K562 (cell line): ENCODE results near the gene PCP2. TPM values are rescaled to one million over a fixed set of nuclear protein-coding genes. Genes with fewer than 3 reads are reported as not detected.

Source experiments
- ATAC-seq: fragments of 200-7000 bp; cut with Tn5 transposase; 3 replicates; pipeline ENCODE4 v1.9.1; 2020; ENCODE audit warnings: moderate library complexity
- BruUV-seq: library from RNA; stranded (reverse); fragments of 400-500 nt; replicated peaks from 2 replicates; lab custom pipeline; 2021; lab: Mats Ljungman, UMichigan
- CTCF ChIA-PET: fragments of 300-600 bp; formaldehyde crosslinking; extraction: SDS; loops from one replicate; lab custom pipeline; 2021; ENCODE audit warnings: low intra/inter-chr PET ratio; lab: Yijun Ruan, JAX
- POLR2A ChIA-PET: fragments of 300-600, 350-650 bp; sonication (Branson Sonifier 250); formaldehyde crosslinking; extraction: SDS; loops from one replicate; lab custom pipeline; 2021; ENCODE audit warnings: antibody characterized with exemption, inconsistent platforms; lab: Yijun Ruan, JAX
- DNase-seq, 4 experiments: peaks; one replicate each; pipeline versions ENCODE4 v3.0.0 to v3.0.0-alpha.2; 2011 to 2018; ENCODE audit warnings: low spot score in 3 of 4, mixed read lengths in 3 of 4; ENCODE audit errors: extremely low read depth in 1 of 4
- FAIRE-seq: peaks from 2 replicates; lab custom pipeline; 2011; peaks lifted over from hg19 to GRCh38; lab: Jason Lieb, UNC
- H2AFZ ChIP-seq: 2 replicates; pipeline ENCODE4 v1.6.0; 2011; ENCODE audit warnings: low read depth, low read length, control low read depth, inconsistent platforms
- H3K27ac ChIP-seq: fragments of 200-600 bp; 3 replicates; pipeline ENCODE4 v1.8.0; 2011; ENCODE audit warnings: low read depth, mild to moderate bottlenecking, control low read depth, inconsistent platforms, low read length, moderate library complexity, mixed read lengths; ENCODE audit errors: extremely low read depth
- H3K27me3 ChIP-seq, 2 experiments: fragments of 300-600 bp in 1 of 2; 2 replicates in 1 of 2; 3 replicates in 1 of 2; pipeline versions ENCODE4 v1.6.0 to v1.8.0; 2011; ENCODE audit warnings: inconsistent platforms in 2 of 2, low read length in 2 of 2, mild to moderate bottlenecking in 1 of 2, mixed read lengths in 1 of 2, moderate library complexity in 1 of 2; ENCODE audit not compliant: control insufficient read depth in 2 of 2, insufficient read depth in 2 of 2
- H3K36me3 ChIP-seq: fragments of 300-600 bp; 3 replicates; pipeline ENCODE4 v1.8.0; 2011; ENCODE audit warnings: mild to moderate bottlenecking, low read length, inconsistent platforms; ENCODE audit not compliant: control insufficient read depth, insufficient read depth
- H3K4me1 ChIP-seq, 2 experiments: fragments of 200-600 bp in 1 of 2; replicated peaks in 1 of 2; 2 replicates in 1 of 2; 3 replicates in 1 of 2; pipeline versions ENCODE4 v1.5.1 to v1.8.0; 2011; ENCODE audit warnings: inconsistent platforms in 2 of 2, low read length in 2 of 2, mild to moderate bottlenecking in 1 of 2, mixed read lengths in 1 of 2, moderate library complexity in 1 of 2; ENCODE audit not compliant: control insufficient read depth in 2 of 2, insufficient read depth in 2 of 2
- H3K4me2 ChIP-seq: 2 replicates; pipeline ENCODE4 v1.6.1; 2011; ENCODE audit warnings: low read length, control low read depth, inconsistent platforms, mixed read lengths; ENCODE audit not compliant: insufficient read depth
- H3K4me3 ChIP-seq: fragments of 200-600 bp; sonication (generic), shearing (Covaris generic); 2 replicates; pipeline ENCODE4 v1.5.1; 2016; ENCODE audit warnings: control low read depth, inconsistent platforms
- H3K79me2 ChIP-seq: fragments of 200-600 bp; 3 replicates; pipeline ENCODE4 v1.8.0; 2011; ENCODE audit warnings: low read length, inconsistent platforms; ENCODE audit not compliant: control insufficient read depth, insufficient read depth
- H3K9ac ChIP-seq, 2 experiments: 2 replicates each; pipeline versions ENCODE4 v1.6.0 to v1.6.1; 2011; ENCODE audit warnings: low read depth in 2 of 2, low read length in 2 of 2, control low read depth in 1 of 2, inconsistent platforms in 1 of 2, mild to moderate bottlenecking in 1 of 2, mixed read lengths in 1 of 2; ENCODE audit not compliant: insufficient read depth in 1 of 2
- H3K9me1 ChIP-seq: one replicate; pipeline ENCODE4 v1.6.0; 2011; ENCODE audit warnings: inconsistent platforms, mild to moderate bottlenecking, low read length, moderate library complexity; ENCODE audit not compliant: control insufficient read depth, insufficient read depth
- H3K9me3 ChIP-seq: replicated peaks from 2 replicates; pipeline ENCODE4 v1.5.1; 2011; ENCODE audit warnings: low read depth, low read length, inconsistent platforms; ENCODE audit not compliant: control insufficient read depth, insufficient read depth
- H4K20me1 ChIP-seq: replicated peaks from 2 replicates; pipeline ENCODE4 v1.6.1; 2011; ENCODE audit warnings: low read length, inconsistent platforms, mixed read lengths; ENCODE audit not compliant: control insufficient read depth, insufficient read depth
- ARNT ChIP-seq, 2 experiments: fragments of 450-650 bp; IDR thresholded peaks; 2 replicates each; pipeline ENCODE4 v1.6.1; 2016; ENCODE audit warnings: mild to moderate bottlenecking in 1 of 2
- C11orf30 ChIP-seq: fragments of 450-650 bp; IDR thresholded peaks from 2 replicates; pipeline ENCODE4 v1.6.1; 2016; ENCODE audit warnings: low read depth, mild to moderate bottlenecking
- ELF1 ChIP-seq: fragments of 200-800 bp; sonication (Bioruptor generic); IDR thresholded peaks from 2 replicates; pipeline ENCODE4 v1.6.1; 2016; ENCODE audit warnings: missing genetic modification characterization, missing compliant biosample characterization
- FIP1L1 ChIP-seq: fragments of 200-400 bp; formaldehyde crosslinking; IDR thresholded peaks from 2 replicates; pipeline ENCODE4 v1.6.1; 2018; ENCODE audit warnings: mild to moderate bottlenecking, low read depth, low read length; ENCODE audit not compliant: poor library complexity, severe bottlenecking
- HMG20A ChIP-seq: fragments of 450-650 bp; formaldehyde crosslinking; conservative IDR thresholded peaks from 2 replicates; pipeline ENCODE4 v1.4.0; 2020; ENCODE audit warnings: mild to moderate bottlenecking, mixed read lengths
- NFATC3 ChIP-seq: fragments of 450-650 bp; IDR thresholded peaks from 2 replicates; pipeline ENCODE4 v1.6.1; 2017; ENCODE audit warnings: mild to moderate bottlenecking
- NR2F6 ChIP-seq: fragments of 450-650 bp; formaldehyde crosslinking; IDR thresholded peaks from 2 replicates; pipeline ENCODE4 v1.4.0; 2020; ENCODE audit warnings: mild to moderate bottlenecking
- PHF20 ChIP-seq: fragments of 450-650 bp; IDR thresholded peaks from 2 replicates; pipeline ENCODE4 v1.6.1; 2018; ENCODE audit not compliant: partially characterized antibody
- POLR2G ChIP-seq: fragments of 200-400 bp; formaldehyde crosslinking; IDR thresholded peaks from 2 replicates; pipeline ENCODE4 v1.6.1; 2017; ENCODE audit warnings: low read depth, mild to moderate bottlenecking, antibody characterized with exemption, low read length, moderate library complexity
- RBFOX2 ChIP-seq: fragments of 200-400 bp; formaldehyde crosslinking; IDR thresholded peaks from 2 replicates; pipeline ENCODE4 v1.6.1; 2017; ENCODE audit warnings: low read depth, mild to moderate bottlenecking, low read length, moderate library complexity
- SIN3A ChIP-seq, 2 experiments: fragments of 150-350 bp in 1 of 2; IDR thresholded peaks; 2 replicates each; pipeline ENCODE4 v1.6.1; 2011 to 2016; ENCODE audit warnings: borderline replicate concordance in 2 of 2, low read depth in 2 of 2, low read length in 2 of 2, mild to moderate bottlenecking in 2 of 2, moderate library complexity in 2 of 2; ENCODE audit not compliant: control insufficient read depth in 1 of 2
- ZNF436 ChIP-seq: fragments of 250-450, 450-650 bp; sonication (Bioruptor Pico); formaldehyde crosslinking; IDR thresholded peaks from 2 replicates; pipeline ENCODE4 v1.7.0; 2020; ENCODE audit warnings: mild to moderate bottlenecking
- ZNF589 ChIP-seq: fragments of 200-800 bp; sonication (Bioruptor generic); IDR thresholded peaks from 2 replicates; pipeline ENCODE4 v1.6.1; 2016; ENCODE audit warnings: low read depth, missing genetic modification characterization, missing compliant biosample characterization
- ZNF778 ChIP-seq: fragments of 450-650 bp; formaldehyde crosslinking; IDR thresholded peaks from 2 replicates; pipeline ENCODE4 v1.4.0; 2020; ENCODE audit warnings: mild to moderate bottlenecking, moderate library complexity
- WGBS: fragments of 100-300 bp; shearing (Covaris generic); methylation state at CpG from one replicate; pipeline ENCODE4 v1.1.6; 2016; ENCODE audit warnings: low coverage, mixed read lengths; ENCODE audit not compliant: insufficient coverage; ENCODE audit errors: missing lambda C conversion rate; 5-methylcytosine and 5-hydroxymethylcytosine counted together
- in situ Hi-C: fragments of 300-500 bp; cut with MboI; formaldehyde crosslinking; loops from 4 replicates; pipeline ENCODE4 v1.15.0; 2018; ENCODE audit warnings: inconsistent platforms, mixed read lengths
- intact Hi-C: fragments of 100-400 bp; cut with micrococcal nuclease; formaldehyde crosslinking; loops from 2 replicates; pipeline ENCODE4 v1.14.2; 2022
- polyA plus RNA-seq, 8 experiments: library from polyadenylated mRNA; depleted of rRNA in 4 of 8; stranded (reverse) in 5 of 8; unstranded in 3 of 8; fragments of >200 nt; fragmentation: Nextera tagmentation in 2 of 8; fragmentation: Illumina TruSeq in 1 of 8; extraction: Ambion mirVana in 2 of 8; extraction: Trizol in 1 of 8; gene quantifications; 2 replicates each; pipeline versions ENCODE4 v1.2.1 to v1.2.3, GENCODE V29; 2011 to 2014; ENCODE audit warnings: inconsistent platforms in 1 of 8, missing spikeins in 1 of 8
- total RNA-seq, 7 experiments: library from RNA; depleted of rRNA in 6 of 7; stranded (reverse); fragments of >200 nt in 6 of 7; fragmentation: Illumina TruSeq in 2 of 7; extraction: Trizol in 2 of 7; gene quantifications; 2 replicates each; pipeline versions ENCODE4 v1.2.1 to v1.2.3, GENCODE V29; 2011 to 2021; ENCODE audit warnings: low replicate concordance in 1 of 7
- TF ChIP-seq, protein P1 (sequence below): fragments of 450-650 bp; IDR thresholded peaks from 2 replicates; pipeline ENCODE4 v1.6.1; 2017; ENCODE audit warnings: mild to moderate bottlenecking, moderate library complexity
- TF ChIP-seq, protein P2 (sequence below): fragments of 250-450 bp; sonication (Bioruptor Pico); IDR thresholded peaks from 2 replicates; pipeline ENCODE4 v1.5.0; 2021

Gene PCP2
- total and polyA plus RNA-seq, 9 of the 15 experiments (the other 6 are each of a cell fraction or from before 2014, with no cell fraction given) = 0.17 to 1.3 (median 0.49) TPM; not detected in 3

DNA sequence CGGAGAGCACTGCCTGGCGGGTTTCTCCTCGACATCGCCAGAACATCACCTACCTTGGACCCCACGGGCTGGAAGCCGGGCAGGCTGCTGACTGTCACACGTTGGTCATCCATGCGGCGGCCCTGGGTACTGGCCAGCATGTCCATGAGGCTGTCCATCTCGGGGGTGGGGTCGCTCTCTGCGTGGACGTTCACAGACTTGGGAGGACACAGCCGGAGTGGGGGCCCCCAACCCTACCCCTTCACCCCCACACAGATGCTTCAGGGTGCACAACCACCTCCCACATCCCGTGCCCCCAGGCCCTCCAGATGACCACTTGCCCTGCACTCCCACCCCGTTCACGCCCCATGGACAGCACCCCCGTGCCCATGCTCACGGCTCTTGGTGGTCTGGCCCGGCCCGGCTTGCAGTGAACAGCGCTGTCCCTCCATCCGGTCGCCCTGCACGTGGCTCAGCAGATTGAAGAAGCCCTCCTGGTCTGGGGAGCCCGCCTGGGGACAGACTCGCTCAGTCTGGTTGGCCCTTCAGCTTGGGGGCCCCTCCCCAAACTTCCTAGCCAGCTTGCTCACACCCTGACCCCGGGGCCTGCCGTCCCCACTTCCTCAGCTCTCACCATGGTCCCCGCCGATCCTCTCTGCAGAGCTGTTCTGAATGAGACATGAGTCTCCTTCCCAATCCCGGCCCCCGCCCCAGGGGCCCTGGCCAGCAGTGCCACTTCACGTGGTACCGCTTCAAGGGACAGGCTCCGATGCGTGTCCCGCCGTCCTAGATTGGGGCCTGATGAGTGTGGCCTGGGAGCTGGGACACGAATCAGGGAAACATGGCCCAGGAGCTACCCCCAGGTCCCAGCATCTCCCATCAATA is 947 bp downstream of the PCP2 start:
- no peaks in the 10 kb centered on the region for H3K9me1 ChIP-seq
- H3K27me3 ChIP-seq = no peaks in the 10 kb centered on the region
- no peak overlapping the region for H3K4me3 ChIP-seq
- intact Hi-C loops (no loop called here), in situ Hi-C loops (no loop called here)
- POLR2A ChIA-PET = interaction anchor here (0.7 kb wide), 2 partner anchors 11 to 26 kb away, joined by 3 read pairs; no protein-coding TSS in a partner anchor
- H3K4me2 ChIP-seq = no peak overlapping the region
- no peaks in the 10 kb centered on the region for H3K9me3 ChIP-seq
- CTCF ChIA-PET = no interaction called here
- 86% methylated on average over 19 of the region's 40 CpGs for WGBS
- H3K79me2 ChIP-seq = peaks cover 46% of the 10 kb centered on the region
- no TSS peak for BruUV-seq
- no peaks in the 10 kb centered on the region for H4K20me1 ChIP-seq
- H2AFZ ChIP-seq = no peak overlapping the region
- peaks cover 15% of the 10 kb centered on the region; the same call in 2 of the 3 replicates for H3K36me3 ChIP-seq
- H3K27ac ChIP-seq = no peak overlapping the region
- ATAC-seq = no peak
- peaks cover 21 to 38% of the 10 kb centered on the region in 2 experiments; a peak in 4 of 5 replicates for H3K4me1 ChIP-seq
- 0 out of 4 replicates have a peak overlapping the region, but pooled peaks of 1 of the 2 experiments have one; percentile 39 for H3K9ac ChIP-seq
- DNase-seq = no peak
- TF ChIP-seq HMG20A (CRISPR knock-in tag) = no peak
- TF ChIP-seq, protein P1, sequence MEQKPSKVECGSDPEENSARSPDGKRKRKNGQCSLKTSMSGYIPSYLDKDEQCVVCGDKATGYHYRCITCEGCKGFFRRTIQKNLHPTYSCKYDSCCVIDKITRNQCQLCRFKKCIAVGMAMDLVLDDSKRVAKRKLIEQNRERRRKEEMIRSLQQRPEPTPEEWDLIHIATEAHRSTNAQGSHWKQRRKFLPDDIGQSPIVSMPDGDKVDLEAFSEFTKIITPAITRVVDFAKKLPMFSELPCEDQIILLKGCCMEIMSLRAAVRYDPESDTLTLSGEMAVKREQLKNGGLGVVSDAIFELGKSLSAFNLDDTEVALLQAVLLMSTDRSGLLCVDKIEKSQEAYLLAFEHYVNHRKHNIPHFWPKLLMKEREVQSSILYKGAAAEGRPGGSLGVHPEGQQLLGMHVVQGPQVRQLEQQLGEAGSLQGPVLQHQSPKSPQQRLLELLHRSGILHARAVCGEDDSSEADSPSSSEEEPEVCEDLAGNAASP = no peak
- no peak for TF ChIP-seq ELF1 (tag)
- no peak for TF ChIP-seq C11orf30
- no peak for TF ChIP-seq PHF20
- TF ChIP-seq SIN3A (IDR thresholded peaks at IDR 0.05; ENCODE audit: borderline replicate concordance in 2 of 2, control insufficient read depth in 1 of 2, low read depth in 2 of 2, low read length in 2 of 2) = no peak
- no peak for TF ChIP-seq NFATC3
- TF ChIP-seq ZNF778 = no peak
- TF ChIP-seq POLR2G = peak; percentile 59
- TF ChIP-seq NR2F6 (CRISPR knock-in tag) = no peak
- no peak for TF ChIP-seq ZNF436 (CRISPR knock-in tag)
- TF ChIP-seq FIP1L1 = no peak
- TF ChIP-seq, protein P2, sequence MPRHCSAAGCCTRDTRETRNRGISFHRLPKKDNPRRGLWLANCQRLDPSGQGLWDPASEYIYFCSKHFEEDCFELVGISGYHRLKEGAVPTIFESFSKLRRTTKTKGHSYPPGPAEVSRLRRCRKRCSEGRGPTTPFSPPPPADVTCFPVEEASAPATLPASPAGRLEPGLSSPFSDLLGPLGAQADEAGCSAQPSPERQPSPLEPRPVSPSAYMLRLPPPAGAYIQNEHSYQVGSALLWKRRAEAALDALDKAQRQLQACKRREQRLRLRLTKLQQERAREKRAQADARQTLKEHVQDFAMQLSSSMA (CRISPR knock-in tag) = no peak
- peak; percentile 54; the same call in 1 of the 2 replicates for TF ChIP-seq RBFOX2
- no peak for TF ChIP-seq ZNF589 (CRISPR knock-in tag)
- no peak for TF ChIP-seq ARNT (IDR thresholded peaks at IDR 0.05)
- FAIRE-seq = no peak
